Mucosa of stomach (tissue), 1 donor: ENCODE data around the gene PTH2.

ENCODE experiments used
- H3K27me3 ChIP-seq: one replicate; pipeline ENCODE4 v1.7.0; 2013; ENCODE audit warnings: mild to moderate bottlenecking, low read length; ENCODE audit not compliant: control insufficient read depth, insufficient read depth
- H3K36me3 ChIP-seq: one replicate; pipeline ENCODE4 v1.7.0; 2013; ENCODE audit warnings: low read length; ENCODE audit not compliant: control insufficient read depth, insufficient read depth
- H3K4me1 ChIP-seq: one replicate; pipeline ENCODE4 v1.7.0; 2013; ENCODE audit warnings: mild to moderate bottlenecking, low read length; ENCODE audit not compliant: control insufficient read depth, insufficient read depth
- H3K4me3 ChIP-seq: one replicate; pipeline ENCODE4 v1.7.0; 2013; ENCODE audit warnings: low read length
- H3K9ac ChIP-seq: one replicate; pipeline ENCODE4 v1.7.0; 2013; ENCODE audit warnings: mild to moderate bottlenecking, low read length, moderate library complexity
- H3K9me3 ChIP-seq: one replicate; pipeline ENCODE4 v1.7.0; 2013; ENCODE audit warnings: mild to moderate bottlenecking, low read length, moderate library complexity; ENCODE audit not compliant: control insufficient read depth
- donor health status: Pancreatic carcinoma.

Gene PTH2

GRCh38 chr19:49425922-49426592 lies 2.8 kb upstream of the PTH2 start:
- Histone ChIP-seq H3K4me3 (no peak overlapping the region), H3K9me3 (no peaks in the 10 kb centered on the region), H3K36me3 (no peaks in the 10 kb centered on the region), H3K27me3 (peaks cover 97% of the 10 kb centered on the region), H3K4me1 (peaks cover 14% of the 10 kb centered on the region), H3K9ac (no peak overlapping the region)

- H3K36me3 ChIP-seq: no peaks in the 10 kb centered on the region
- H3K9me3 ChIP-seq: no peaks in the 10 kb centered on the region
- no peak within 1 kb of the TSS for H3K4me3 ChIP-seq
- peaks cover 97% of the 10 kb centered on the region for H3K27me3 ChIP-seq
- no peak within 1 kb of the TSS for H3K9ac ChIP-seq
- H3K4me1 ChIP-seq: peaks cover 16% of the 10 kb centered on the region
Observed at GRCh38 chr19:49425178-49425577, 1.9 kb upstream of the PTH2 start, which contains the start of gene GFY. TSS of gene GFY (plus strand) at chr19:49425388. CDS start at chr19:49426431, 1,043 bp downstream.

GRCh38 chr19:49423985-49424303 lies 703 bp upstream of the PTH2 start:
- H3K9me3 ChIP-seq: no peaks in the 10 kb centered on the region

GRCh38 chr19:49422407-49423070 lies 702 bp downstream of the PTH2 start:
- Histone ChIP-seq H3K27me3 (peaks cover 90% of the 10 kb centered on the region), H3K36me3 (no peaks in the 10 kb centered on the region), H3K4me1 (peaks cover 8% of the 10 kb centered on the region), H3K9ac (no peak overlapping the region), H3K9me3 (no peaks in the 10 kb centered on the region), H3K4me3 (no peak overlapping the region)

More at GRCh38 chr19:49423985-49424303, 703 bp upstream of the PTH2 start:
- Histone ChIP-seq H3K27me3 (peaks cover 97% of the 10 kb centered on the region), H3K36me3 (no peaks in the 10 kb centered on the region), H3K4me1 (peaks cover 16% of the 10 kb centered on the region), H3K9ac (no peak overlapping the region), H3K4me3 (no peak overlapping the region)

- no peaks in the 10 kb centered on the region for H3K36me3 ChIP-seq
- peaks cover 8% of the 10 kb centered on the region for H3K4me1 ChIP-seq
- H3K9ac ChIP-seq: no peak overlapping the region
- no peak overlapping the region for H3K4me3 ChIP-seq
- peaks cover 89% of the 10 kb centered on the region for H3K27me3 ChIP-seq
- H3K9me3 ChIP-seq: no peaks in the 10 kb centered on the region
Observed at GRCh38 chr19:49421878-49422202, 1.4 kb downstream of the PTH2 start.

- Histone ChIP-seq H3K9me3 (no peaks in the 10 kb centered on the region), H3K9ac (no peak overlapping the region), H3K4me1 (peaks cover 8% of the 10 kb centered on the region), H3K27me3 (peaks cover 84% of the 10 kb centered on the region), H3K4me3 (no peak overlapping the region), H3K36me3 (no peaks in the 10 kb centered on the region)
Observed at GRCh38 chr19:49421039-49421877, 2.0 kb downstream of the PTH2 start.

- peaks cover 73% of the 10 kb centered on the region for H3K27me3 ChIP-seq
- no peak overlapping the region for H3K9ac ChIP-seq
- H3K9me3 ChIP-seq: no peaks in the 10 kb centered on the region
- H3K4me3 ChIP-seq: no peak overlapping the region
- H3K36me3 ChIP-seq: no peaks in the 10 kb centered on the region
- peaks cover 8% of the 10 kb centered on the region for H3K4me1 ChIP-seq
Observed at GRCh38 chr19:49420227-49420626, 3.0 kb downstream of the PTH2 start.

- Histone ChIP-seq H3K4me1 (peaks cover 8% of the 10 kb centered on the region), H3K4me3 (no peak overlapping the region), H3K36me3 (no peaks in the 10 kb centered on the region), H3K9me3 (no peaks in the 10 kb centered on the region), H3K27me3 (peaks cover 65% of the 10 kb centered on the region), H3K9ac (no peak overlapping the region)
Observed at GRCh38 chr19:49419173-49419572, 4.1 kb downstream of the PTH2 start.

GRCh38 chr19:49418511-49418910 lies 4.7 kb downstream of the PTH2 start:
- Histone ChIP-seq H3K4me3 (no peak overlapping the region), H3K27me3 (peaks cover 58% of the 10 kb centered on the region), H3K4me1 (peaks cover 8% of the 10 kb centered on the region), H3K36me3 (no peaks in the 10 kb centered on the region), H3K9ac (no peak overlapping the region), H3K9me3 (no peaks in the 10 kb centered on the region)

GRCh38 chr19:49417088-49417487 lies 6.2 kb downstream of the PTH2 start:
- Histone ChIP-seq H3K27me3 (peaks cover 48% of the 10 kb centered on the region), H3K9me3 (no peaks in the 10 kb centered on the region), H3K9ac (no peak overlapping the region), H3K4me3 (no peak overlapping the region), H3K4me1 (peaks cover 8% of the 10 kb centered on the region), H3K36me3 (no peaks in the 10 kb centered on the region)

- Histone ChIP-seq H3K4me1 (no peaks in the 10 kb centered on the region), H3K9ac (no peak overlapping the region), H3K27me3 (peaks cover 36% of the 10 kb centered on the region), H3K36me3 (no peaks in the 10 kb centered on the region), H3K4me3 (no peak overlapping the region), H3K9me3 (no peaks in the 10 kb centered on the region)
Observed at GRCh38 chr19:49415810-49416200, 7.4 kb downstream of the PTH2 start.

- Histone ChIP-seq H3K4me1 (no peaks in the 10 kb centered on the region), H3K27me3 (peaks cover 31% of the 10 kb centered on the region), H3K9me3 (no peaks in the 10 kb centered on the region), H3K4me3 (no peak overlapping the region), H3K9ac (no peak overlapping the region), H3K36me3 (no peaks in the 10 kb centered on the region)
Observed at GRCh38 chr19:49415102-49415809, 8.0 kb downstream of the PTH2 start.
